Activated T-cell treated with anti-CD3 and anti-CD28 coated beads, Interleukin-2, amount 50 U/mL, for 4 hours (primary cell): Measurements from ENCODE around the gene ZNF8. TPM values are rescaled to one million over a fixed set of nuclear protein-coding genes. Genes with fewer than 3 reads are reported as not detected.
A peak's percentile ranks its signal among the peaks of the same experiment; 100 is the strongest.
"Not testable (repeated sequence)": the region's sequence is repeated elsewhere in the genome, so short reads cannot be mapped to it uniquely, and the experiment has no call there.

Experiments used
- ATAC-seq, 2 donors: fragments of 200-7000 bp; cut with Tn5 transposase; one replicate each; pipeline ENCODE4 v1.10.0; 2021
- DNase-seq: peaks from one replicate; pipeline ENCODE4 v3.0.0-alpha.2; 2020
- H3K27me3 Mint-ChIP-seq: one replicate; pipeline ENCODE4 v1.8.0; 2021; ENCODE audit warnings: low read depth, mixed read lengths
- H3K36me3 Mint-ChIP-seq: one replicate; pipeline ENCODE4 v1.8.0; 2022; ENCODE audit warnings: mixed read lengths; ENCODE audit not compliant: insufficient read depth
- H3K4me1 Mint-ChIP-seq: one replicate; pipeline ENCODE4 v1.8.0; 2021; ENCODE audit warnings: low read depth, mixed read lengths
- H3K4me3 Mint-ChIP-seq: one replicate; pipeline ENCODE4 v1.8.0; 2021; ENCODE audit warnings: mild to moderate bottlenecking, moderate library complexity, mixed read lengths
- H3K9me3 Mint-ChIP-seq: one replicate; pipeline ENCODE4 v1.8.0; 2021; ENCODE audit warnings: mixed read lengths
- total RNA-seq, 3 donors: library from RNA; stranded (reverse); gene quantifications; one replicate each; pipeline ENCODE4 v1.2.1, GENCODE V29; 2021

Gene ZNF8
- total RNA-seq, 3 donors from 2014 or later, result 3.3 to 3.5 (median 3.4) TPM

DNA sequence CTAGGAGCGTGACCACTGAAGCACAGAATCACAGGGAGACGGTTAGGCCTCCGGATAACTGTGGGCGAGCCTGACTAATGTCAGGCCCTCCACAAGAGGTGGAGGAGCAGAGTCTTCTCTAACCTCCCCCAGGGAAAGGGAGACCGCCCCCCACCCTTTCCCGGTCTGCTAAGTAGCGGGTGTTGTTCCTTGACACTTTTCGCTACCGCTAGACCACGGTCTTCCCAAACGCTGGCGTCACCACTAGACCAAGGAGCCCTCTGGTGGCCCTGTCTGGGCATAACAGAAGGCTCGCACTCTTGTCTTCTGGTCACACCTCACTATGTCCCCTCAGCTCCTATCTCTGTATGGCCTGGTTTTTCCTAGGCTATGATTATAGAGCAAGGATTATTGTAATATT is 31.9 kb downstream of the ZNF8 start:
- not testable (repeated sequence) for H3K27me3 Mint-ChIP-seq, DNase-seq, ATAC-seq, H3K9me3 Mint-ChIP-seq, H3K4me3 Mint-ChIP-seq
- Mint-ChIP-seq H3K36me3 (peaks cover 64% of the 10 kb centered on the region), H3K4me1 (peaks cover 35% of the 10 kb centered on the region)

DNA sequence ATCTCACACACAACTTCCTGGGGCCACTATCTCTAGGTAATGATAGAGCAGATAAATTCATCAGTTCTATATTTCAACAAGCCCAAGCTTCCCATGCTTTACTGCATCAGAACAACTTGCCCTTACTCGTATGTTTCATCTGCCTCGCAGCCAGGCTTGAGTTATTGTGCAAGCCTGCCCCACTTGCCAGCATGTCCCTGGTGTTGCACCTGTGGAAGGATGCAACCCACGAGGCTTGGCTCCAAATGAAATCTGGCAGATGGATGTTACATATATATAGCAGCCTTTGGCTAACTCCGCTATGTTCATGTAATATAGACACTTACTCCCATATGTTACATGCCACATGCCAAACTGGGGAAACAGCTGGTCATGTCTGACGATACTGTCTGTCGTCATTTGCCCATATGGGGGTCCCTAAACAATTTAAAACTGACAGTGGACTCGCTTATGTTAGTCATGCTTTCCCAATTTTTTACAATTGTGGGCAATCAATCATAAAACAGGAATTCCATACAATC is 32.6 kb downstream of the ZNF8 start:
- no peak for DNase-seq
- no peaks in the 10 kb centered on the region for H3K27me3 Mint-ChIP-seq
- peaks cover 28% of the 10 kb centered on the region for H3K4me1 Mint-ChIP-seq
- no peaks in the 10 kb centered on the region for H3K9me3 Mint-ChIP-seq
- no peak for ATAC-seq
- peaks cover 59% of the 10 kb centered on the region for H3K36me3 Mint-ChIP-seq
- no peak overlapping the region for H3K4me3 Mint-ChIP-seq

DNA sequence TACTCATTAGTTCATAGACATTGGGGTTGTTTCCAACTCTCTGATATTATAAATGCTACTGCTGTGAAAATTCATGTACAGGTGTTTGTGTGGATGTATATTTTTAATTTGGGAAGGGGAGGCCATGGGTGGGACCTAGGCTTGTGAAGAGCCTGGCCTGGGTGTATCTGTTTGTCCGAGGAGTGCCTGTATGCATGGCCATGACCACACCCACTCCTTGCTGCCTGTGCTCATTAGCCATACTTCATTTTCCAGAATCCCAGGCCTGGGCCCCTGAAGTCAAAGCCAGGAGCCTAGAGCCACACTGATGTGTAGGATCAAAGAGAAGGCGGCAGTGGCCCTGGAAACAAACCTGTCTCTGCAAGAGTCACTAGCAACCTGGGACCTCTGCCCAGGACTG is 36.8 kb downstream of the ZNF8 start:
- DNase-seq, result no peak
- Mint-ChIP-seq H3K4me3 (no peak overlapping the region), H3K27me3 (no peaks in the 10 kb centered on the region), H3K4me1 (no peaks in the 10 kb centered on the region), H3K9me3 (no peaks in the 10 kb centered on the region), H3K36me3 (peaks cover 33% of the 10 kb centered on the region)
- ATAC-seq, result no peak

DNA sequence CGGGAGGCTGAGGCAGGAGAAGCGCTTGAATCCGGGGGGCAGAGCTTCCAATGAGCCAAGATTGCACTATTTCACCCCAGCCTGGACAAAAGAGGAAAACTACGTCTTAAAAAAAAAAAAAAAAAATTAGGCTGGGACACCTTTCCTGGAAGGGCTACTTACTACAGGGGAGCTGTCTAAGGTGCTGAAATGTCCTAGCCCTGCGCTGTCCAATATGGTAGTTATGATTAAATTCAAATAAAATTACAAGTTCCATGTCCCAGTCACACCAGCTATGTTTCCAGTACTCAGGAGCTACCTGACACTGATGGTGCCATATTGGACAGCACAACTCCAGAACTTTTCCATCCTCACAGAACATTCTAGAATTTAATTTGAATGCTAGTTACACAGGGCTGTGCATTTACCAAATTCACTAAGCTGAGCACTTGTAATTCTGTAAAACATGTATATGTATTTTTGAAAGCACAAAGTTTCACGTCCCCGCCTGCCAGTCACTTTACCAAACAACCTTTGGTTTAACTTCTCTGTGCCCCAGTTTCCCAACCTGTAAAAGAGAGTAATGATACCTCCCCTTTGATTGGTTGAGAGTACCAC is 38.8 kb downstream of the ZNF8 start:
- H3K4me3 Mint-ChIP-seq, result no peak overlapping the region
- no peaks in the 10 kb centered on the region for H3K4me1 Mint-ChIP-seq
- ATAC-seq (no peak), DNase-seq (no peak)
- H3K27me3 Mint-ChIP-seq, result no peaks in the 10 kb centered on the region
- no peaks in the 10 kb centered on the region for H3K9me3 Mint-ChIP-seq
- H3K36me3 Mint-ChIP-seq, result peaks cover 20% of the 10 kb centered on the region

- H3K27me3 Mint-ChIP-seq, result no peaks in the 10 kb centered on the region
- peaks cover 15% of the 10 kb centered on the region for H3K36me3 Mint-ChIP-seq
- DNase-seq, result no peak
- H3K4me1 Mint-ChIP-seq, result no peaks in the 10 kb centered on the region
- ATAC-seq, result no peak
- H3K4me3 Mint-ChIP-seq, result no peak overlapping the region
- H3K9me3 Mint-ChIP-seq, result no peaks in the 10 kb centered on the region
These were observed 39.5 kb downstream of the ZNF8 start for GRCh38 chr19:58318297-58318696.

GRCh38 chr19:58319241-58319640 is 40.5 kb downstream of the ZNF8 start:
- ATAC-seq (no peak), DNase-seq (no peak)
- Mint-ChIP-seq H3K36me3 (peaks cover 13% of the 10 kb centered on the region), H3K27me3 (no peaks in the 10 kb centered on the region), H3K4me1 (no peaks in the 10 kb centered on the region), H3K9me3 (no peaks in the 10 kb centered on the region), H3K4me3 (no peak overlapping the region)

DNA sequence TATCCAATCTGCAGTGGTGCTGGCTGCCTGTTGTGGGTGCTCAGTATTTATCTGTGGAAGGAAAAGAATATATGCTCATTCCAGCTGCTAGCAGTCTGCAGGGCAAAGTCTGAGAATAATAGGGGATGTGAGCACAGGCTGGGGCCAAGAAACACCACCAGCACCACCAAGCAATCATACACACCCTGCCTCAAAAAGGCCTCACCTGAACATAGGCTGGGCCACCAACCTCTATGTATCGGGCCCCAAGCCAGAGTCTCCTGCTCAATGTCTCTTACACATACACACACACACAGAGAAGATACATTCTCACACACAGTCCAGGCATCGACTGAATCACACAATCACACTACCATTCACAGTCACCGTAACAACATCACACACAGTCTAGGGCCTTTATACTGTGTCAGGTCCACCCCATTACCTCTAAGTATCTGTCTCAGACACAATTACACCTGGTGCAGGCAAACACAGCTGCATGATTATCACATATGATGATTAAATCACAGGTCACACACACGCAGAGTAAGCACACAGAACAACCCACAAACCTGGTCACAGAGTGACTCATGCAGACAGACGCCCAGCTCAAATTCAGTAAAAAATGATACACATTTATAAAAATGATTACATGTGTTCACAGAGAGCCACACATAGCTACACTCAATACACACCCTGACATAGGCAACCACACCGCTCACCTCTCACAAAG is 46.7 kb downstream of the ZNF8 start:
- peaks cover 5% of the 10 kb centered on the region for H3K36me3 Mint-ChIP-seq
- H3K4me1 Mint-ChIP-seq, result peaks cover 1% of the 10 kb centered on the region
- no peaks in the 10 kb centered on the region for H3K27me3 Mint-ChIP-seq
- H3K9me3 Mint-ChIP-seq, result no peaks in the 10 kb centered on the region
- ATAC-seq (peak in 1 of 2 donors; percentile 8), DNase-seq (no peak)
- no peak overlapping the region for H3K4me3 Mint-ChIP-seq

DNA sequence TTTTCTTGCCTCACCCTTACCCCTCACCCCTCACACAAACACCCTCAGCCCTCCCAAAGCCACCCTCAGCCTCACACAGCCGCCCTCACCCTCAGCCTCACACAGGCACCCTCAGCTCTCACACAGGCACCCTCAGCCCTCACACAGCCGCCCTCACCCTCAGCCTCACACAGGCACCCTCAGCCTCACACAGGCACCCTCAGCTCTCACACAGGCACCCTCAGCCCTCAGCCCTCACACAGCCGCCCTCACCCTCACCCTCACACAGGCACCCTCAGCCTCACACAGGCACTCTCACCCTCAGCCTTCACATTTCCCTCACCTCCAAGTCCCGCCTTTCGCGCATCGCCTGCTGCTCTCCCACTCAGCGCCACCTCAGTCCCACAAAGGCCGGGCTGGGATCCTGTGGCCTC is 47.8 kb downstream of the ZNF8 start:
- Mint-ChIP-seq H3K4me1 (peaks cover 1% of the 10 kb centered on the region), H3K36me3 (peaks cover 6% of the 10 kb centered on the region), H3K9me3 (no peaks in the 10 kb centered on the region), H3K4me3 (no peak overlapping the region), H3K27me3 (no peaks in the 10 kb centered on the region)
- ATAC-seq, result peak; percentile 9 to 35
- no peak for DNase-seq

DNA sequence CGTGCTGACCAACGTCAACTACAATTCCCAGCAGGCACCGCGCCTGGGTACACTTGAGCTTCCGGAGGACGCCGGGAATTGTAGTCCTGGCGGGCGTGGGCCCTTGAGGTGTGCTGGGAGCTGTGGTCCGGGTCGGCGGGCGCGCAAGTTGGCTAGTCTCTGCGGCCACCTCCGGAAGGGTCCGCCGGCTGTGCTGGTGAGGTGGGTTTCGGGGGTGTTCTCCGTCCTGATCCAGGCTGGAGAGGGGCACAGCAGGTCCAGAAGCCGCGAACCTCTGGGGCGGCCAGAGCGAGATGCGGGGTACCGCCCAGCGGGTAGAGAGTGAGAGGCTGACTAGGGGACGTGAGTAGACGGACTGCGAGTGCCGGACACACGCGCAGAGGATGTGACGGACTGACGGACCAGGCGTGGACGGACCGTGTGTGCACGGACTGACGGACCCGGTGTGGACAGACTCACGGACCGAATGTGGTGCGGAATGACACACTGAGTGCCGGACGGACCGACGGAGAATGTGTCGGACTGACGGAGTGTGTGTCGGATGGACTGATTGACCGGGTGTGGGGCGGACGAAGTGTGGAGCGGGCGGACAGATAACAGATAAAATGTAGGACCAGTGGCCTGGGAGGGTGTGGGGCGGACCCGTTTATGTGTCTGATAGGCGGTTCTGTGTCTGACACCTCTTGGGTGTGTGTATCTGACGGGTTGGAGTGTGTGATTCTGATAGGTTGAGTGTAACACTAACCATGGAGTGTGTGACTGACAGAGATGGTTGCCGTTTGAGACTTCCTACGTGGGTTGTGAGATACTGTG is 48.4 kb downstream of the ZNF8 start, which contains the start of gene ZSCAN22:
ZSCAN22 (plus strand) TSS at position 81 of the 813 bp plus-strand sequence. CDS start 7,809 bp downstream, outside the sequence.
- peak; percentile 81 for DNase-seq
- Mint-ChIP-seq H3K4me1 (peaks cover 1% of the 10 kb centered on the region), H3K9me3 (no peaks in the 10 kb centered on the region), H3K36me3 (peaks cover 4% of the 10 kb centered on the region), H3K4me3 (no peak within 1 kb of the TSS), H3K27me3 (no peaks in the 10 kb centered on the region)
- peak; percentile 88 to 90 for ATAC-seq

DNA sequence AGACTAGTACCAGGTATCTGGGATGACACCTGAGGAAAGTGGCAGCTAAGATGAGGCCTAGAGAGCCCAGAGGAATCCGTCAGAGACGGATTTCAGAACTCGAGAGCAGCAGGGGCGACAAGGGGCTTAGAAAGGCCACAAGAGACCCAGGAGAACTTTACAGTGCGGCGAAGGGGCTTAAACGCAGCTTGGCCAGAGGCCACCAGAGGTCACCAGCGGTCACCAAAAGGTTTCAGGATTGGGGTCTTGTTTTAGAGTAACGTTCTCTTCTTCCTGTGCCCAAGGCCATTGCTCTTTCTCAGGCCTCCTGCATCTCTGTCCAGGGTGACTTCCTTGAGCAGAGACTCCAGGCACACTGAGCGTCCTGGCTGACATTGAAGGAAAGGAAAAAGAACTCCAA is 50.2 kb downstream of the ZNF8 start:
- ATAC-seq, result no peak
- peaks cover 1% of the 10 kb centered on the region for H3K4me1 Mint-ChIP-seq
- no peaks in the 10 kb centered on the region for H3K9me3 Mint-ChIP-seq
- DNase-seq, result no peak
- no peak overlapping the region for H3K4me3 Mint-ChIP-seq
- H3K27me3 Mint-ChIP-seq, result no peaks in the 10 kb centered on the region
- H3K36me3 Mint-ChIP-seq, result peaks cover 3% of the 10 kb centered on the region

- Mint-ChIP-seq H3K4me1 (peaks cover 1% of the 10 kb centered on the region), H3K36me3 (peaks cover 9% of the 10 kb centered on the region), H3K27me3 (no peaks in the 10 kb centered on the region), H3K4me3 (no peak overlapping the region), H3K9me3 (no peaks in the 10 kb centered on the region)
- ATAC-seq (no peak), DNase-seq (no peak)
These were observed 51.7 kb downstream of the ZNF8 start for GRCh38 chr19:58330458-58330857.

DNA sequence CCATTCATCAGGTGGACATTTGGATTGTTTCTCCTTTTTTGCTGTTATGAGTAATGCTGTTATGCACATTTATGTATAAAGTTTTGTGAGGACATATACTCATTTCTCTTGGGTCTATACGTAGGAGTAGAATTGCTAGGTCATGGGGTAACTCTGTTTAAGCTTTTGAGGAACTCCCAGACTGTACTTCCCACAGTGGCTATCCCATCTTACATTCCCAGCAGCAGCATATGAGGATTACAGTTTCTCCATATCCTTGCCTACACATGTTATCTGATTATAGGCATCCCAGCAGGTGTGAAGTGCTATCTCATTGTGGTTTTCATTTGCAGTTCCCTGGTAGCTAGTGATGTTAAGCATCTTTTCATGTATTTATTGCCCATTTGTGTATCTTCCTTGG is 53.9 kb downstream of the ZNF8 start:
- Mint-ChIP-seq H3K4me3 (no peak overlapping the region), H3K27me3 (no peaks in the 10 kb centered on the region), H3K36me3 (peaks cover 17% of the 10 kb centered on the region), H3K4me1 (peaks cover 1% of the 10 kb centered on the region), H3K9me3 (no peaks in the 10 kb centered on the region)
- ATAC-seq, result no peak
- no peak for DNase-seq

DNA sequence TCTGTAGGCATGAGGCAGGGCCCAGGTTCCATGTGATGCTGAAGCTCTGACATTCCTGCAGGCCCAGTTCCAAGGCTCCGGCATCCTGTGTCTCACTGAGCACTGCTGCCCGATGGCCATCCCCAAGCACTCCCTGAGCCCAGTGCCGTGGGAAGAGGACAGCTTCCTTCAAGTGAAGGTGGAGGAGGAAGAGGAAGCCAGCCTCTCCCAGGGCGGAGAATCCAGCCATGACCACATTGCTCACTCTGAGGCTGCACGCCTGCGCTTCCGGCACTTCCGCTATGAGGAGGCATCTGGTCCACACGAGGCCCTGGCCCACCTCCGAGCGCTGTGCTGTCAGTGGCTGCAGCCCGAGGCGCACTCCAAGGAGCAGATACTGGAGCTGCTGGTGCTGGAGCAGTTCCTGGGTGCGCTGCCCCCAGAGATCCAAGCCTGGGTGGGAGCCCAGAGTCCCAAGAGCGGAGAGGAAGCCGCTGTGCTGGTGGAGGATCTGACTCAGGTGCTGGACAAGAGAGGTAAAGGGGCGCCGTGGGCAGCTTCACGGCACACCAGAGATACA is 56.0 kb downstream of the ZNF8 start:
- DNase-seq, result no peak
- no peak for ATAC-seq
- H3K27me3 Mint-ChIP-seq, result no peaks in the 10 kb centered on the region
- no peaks in the 10 kb centered on the region for H3K9me3 Mint-ChIP-seq
- peaks cover 36% of the 10 kb centered on the region for H3K36me3 Mint-ChIP-seq
- no peak overlapping the region for H3K4me3 Mint-ChIP-seq
- H3K4me1 Mint-ChIP-seq, result no peaks in the 10 kb centered on the region

DNA sequence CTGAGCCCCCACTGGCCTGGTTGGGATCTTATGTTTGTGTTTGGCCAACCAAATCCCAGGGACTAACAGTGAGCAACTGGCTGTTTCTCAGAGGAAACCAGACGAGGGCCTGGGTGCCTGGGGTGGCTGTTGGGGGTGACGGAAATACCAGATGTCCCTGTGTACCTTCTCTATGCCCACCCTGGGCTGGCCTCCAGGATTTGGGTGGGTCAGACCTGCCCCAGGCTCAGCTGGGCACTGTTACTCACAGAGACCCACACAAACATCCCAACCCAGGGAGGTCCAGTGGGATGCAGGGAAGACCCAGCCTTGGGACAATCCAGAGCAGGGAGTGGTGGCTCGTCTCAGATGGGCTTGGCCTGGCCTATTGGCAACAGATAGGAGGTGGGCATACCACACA is 56.9 kb downstream of the ZNF8 start:
- Mint-ChIP-seq H3K36me3 (peaks cover 40% of the 10 kb centered on the region), H3K9me3 (no peaks in the 10 kb centered on the region), H3K27me3 (no peaks in the 10 kb centered on the region), H3K4me1 (no peaks in the 10 kb centered on the region), H3K4me3 (no peak overlapping the region)
- DNase-seq (no peak), ATAC-seq (no peak)
